Neural progenitor cell (in vitro differentiated cells): Measurements from ENCODE around the gene SOS2.

Experiments
- CTCF ChIP-seq: fragments of 200-600 bp; sonication (generic); IDR thresholded peaks from 2 replicates; pipeline ENCODE4 v1.5.1; 2017; ENCODE audit warnings: antibody characterized with exemption, mild to moderate bottlenecking
- EZH2 ChIP-seq: fragments of 200-600 bp; sonication (generic); IDR thresholded peaks from 2 replicates; pipeline ENCODE4 v1.6.1; 2017; ENCODE audit warnings: antibody characterized with exemption, mild to moderate bottlenecking, moderate library complexity
- EZH2phosphoT487 ChIP-seq: fragments of 200-600 bp; sonication (generic); IDR thresholded peaks from 2 replicates; pipeline ENCODE4 v1.6.1; 2017; ENCODE audit warnings: antibody characterized with exemption

DNA sequence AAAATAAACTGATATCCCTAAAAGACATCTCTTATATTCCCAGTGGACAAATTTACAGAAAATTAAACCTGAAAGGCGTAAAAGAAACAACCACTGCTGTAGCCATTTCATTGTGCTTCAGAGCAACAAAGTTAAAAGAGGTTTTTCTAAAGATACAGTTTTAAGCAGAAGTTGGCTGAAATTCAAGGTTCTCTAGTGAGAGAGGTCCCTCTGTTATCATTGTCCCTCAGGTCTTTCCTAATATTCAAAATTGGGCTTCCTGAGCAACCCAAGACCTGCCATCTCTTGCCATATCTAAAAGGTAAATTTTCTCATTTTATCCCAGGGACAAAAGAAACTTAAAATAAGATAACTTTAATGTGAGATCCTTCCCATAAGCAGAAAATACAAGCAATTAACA, 10.7 kb upstream of the SOS2 start:
- TF ChIP-seq EZH2 (no peak), EZH2phosphoT487 (no peak), CTCF (no peak)
